CD4-positive, alpha-beta T cell treated with Interleukin-17A for 4 hours (primary cell): ENCODE measurements around the gene GNG14.
"Not testable (repeated sequence)": the region's sequence is repeated elsewhere in the genome, so short reads cannot be mapped to it uniquely, and the experiment has no call there.

Experiments used
- DNase-seq: peaks from one replicate; pipeline ENCODE4 v3.0.0-alpha.2; 2020; ENCODE audit warnings: mixed read lengths

The GNG14 gene

DNA sequence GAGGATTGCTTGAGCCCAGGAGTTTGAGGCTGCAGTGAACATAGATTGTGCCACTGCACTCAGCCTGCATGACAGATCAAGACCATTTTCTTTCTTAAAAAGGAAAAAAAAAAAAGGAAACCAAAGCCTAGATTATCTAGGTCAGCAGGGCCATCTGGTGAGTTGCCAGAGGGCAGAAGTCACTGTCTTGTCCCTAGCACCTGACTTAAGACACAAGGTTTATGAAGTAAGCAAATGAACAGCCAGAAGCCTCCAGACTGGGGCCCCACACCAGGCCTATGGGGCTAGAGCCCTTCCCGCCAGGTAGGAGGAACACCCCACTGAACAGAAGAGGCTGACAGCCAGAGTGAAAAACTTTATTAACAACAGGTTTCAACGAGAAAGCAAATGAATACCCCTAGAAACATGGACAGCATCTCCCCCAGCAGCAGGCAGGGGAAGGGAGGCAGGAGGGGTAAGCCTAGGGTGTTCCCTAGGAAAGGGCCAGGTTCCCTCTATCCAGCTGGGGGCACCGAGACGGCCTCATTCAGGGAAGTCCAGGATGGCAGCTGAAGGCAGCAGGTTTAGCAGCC lies 20.0 kb upstream of the GNG14 start:
- DNase-seq = no peak

DNA sequence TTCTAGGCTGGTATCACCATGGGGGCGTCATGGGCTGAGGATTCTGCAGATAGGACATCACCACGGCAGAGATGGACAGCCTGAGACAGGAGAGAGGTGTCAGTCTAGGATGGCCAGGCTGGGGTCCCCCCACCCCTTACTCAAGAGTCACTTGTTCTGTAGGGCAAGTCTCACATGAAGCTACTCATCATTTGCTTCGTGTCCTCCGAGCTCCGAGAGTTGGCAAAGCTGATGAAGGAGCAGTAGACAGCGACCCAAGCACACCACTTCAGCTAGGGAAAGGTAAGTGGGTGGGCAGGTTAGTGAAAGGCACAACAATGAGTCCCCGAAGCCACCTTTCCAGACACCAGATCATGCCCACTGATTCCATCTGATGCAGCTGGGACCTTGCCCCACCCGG lies 19.5 kb upstream of the GNG14 start:
- no peak for DNase-seq

DNA sequence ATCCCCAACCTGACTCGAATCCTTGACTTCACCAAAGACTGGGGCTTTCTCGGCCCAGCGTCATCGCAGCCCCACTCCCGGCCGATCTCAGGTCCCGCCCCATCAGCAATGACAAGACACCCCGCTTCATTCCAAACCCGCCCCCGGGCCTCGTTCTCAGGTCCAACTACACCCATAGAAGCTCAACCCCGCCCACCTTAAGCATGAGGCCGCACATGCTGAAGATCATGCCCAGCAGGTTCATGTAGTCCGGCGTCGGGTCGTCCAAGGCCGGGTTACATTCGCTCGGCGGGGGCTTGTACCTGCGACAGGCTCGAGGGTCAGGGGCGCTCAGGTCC lies 18.9 kb upstream of the GNG14 start:
- peak; percentile 69 for DNase-seq

DNA sequence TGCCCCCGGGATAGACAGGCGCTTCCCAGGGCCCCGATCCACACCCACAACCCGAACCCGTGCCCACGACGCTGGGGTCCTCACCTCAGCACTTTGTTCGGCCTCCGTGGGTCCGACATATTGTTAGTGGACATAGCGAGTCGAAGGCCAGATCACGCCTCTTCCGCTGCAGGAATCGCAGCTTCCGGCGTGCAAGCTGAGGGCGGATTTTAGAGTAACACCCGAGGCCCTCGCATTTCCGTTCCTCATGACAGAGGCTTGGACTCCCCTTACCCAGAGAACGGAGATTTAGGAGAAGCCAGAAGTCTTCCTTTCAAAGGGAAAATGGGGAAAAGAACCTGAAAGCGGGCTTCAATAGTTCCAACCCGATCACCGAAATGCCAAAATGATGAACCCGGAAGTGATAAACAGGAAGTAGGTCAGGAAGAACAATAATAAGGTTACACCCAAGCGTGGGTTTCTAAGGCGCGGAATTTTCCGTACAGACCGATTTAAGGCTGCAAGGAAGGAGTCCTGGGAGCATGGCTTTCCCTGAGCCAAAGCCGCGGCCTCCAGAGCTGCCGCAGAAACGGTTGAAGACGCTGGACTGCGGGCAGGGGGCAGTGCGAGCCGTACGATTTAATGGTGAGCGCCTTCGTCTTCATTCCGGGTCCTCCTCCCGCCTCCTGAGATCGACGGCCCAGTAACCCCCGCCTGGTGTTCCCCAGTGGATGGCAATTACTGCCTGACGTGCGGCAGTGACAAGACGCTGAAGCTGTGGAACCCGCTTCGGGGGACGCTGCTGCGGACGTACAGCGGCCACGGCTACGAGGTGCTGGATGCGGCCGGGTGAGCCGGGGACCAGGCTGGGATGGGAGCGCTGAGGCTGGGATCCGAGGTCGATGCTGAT lies 18.3 kb upstream of the GNG14 start:
- peak; percentile 80 for DNase-seq

DNA sequence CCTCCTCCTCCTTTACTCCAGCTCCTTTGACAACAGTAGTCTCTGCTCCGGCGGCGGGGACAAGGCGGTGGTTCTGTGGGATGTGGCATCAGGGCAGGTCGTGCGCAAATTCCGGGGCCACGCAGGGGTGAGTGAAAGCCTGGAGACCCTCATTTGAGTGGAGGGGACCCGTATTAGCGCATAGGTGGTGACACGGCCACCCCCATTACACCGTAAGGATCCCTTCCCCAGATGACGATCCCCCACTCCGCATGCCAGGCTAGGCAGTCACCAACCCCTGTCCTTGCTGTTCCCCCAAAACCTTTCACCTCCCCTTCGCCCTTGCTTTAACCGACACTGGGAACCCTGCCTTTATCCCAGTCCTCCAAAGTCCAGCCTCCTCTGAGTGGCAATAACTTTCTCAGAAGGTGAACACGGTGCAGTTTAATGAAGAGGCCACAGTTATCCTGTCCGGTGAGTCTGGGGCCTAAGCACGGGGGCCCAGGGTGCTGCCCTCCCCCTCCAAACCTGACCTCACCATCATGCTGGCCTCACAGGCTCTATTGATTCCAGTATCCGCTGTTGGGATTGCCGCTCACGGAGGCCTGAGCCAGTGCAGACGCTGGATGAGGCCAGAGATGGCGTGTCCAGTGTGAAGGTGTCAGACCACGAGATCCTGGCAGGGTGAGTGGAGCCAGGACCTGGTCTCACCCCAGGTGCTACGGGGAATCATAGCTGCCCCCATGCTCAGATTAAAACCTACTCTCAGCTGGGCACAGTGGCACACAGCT lies 17.5 kb upstream of the GNG14 start:
- DNase-seq = no peak

DNA sequence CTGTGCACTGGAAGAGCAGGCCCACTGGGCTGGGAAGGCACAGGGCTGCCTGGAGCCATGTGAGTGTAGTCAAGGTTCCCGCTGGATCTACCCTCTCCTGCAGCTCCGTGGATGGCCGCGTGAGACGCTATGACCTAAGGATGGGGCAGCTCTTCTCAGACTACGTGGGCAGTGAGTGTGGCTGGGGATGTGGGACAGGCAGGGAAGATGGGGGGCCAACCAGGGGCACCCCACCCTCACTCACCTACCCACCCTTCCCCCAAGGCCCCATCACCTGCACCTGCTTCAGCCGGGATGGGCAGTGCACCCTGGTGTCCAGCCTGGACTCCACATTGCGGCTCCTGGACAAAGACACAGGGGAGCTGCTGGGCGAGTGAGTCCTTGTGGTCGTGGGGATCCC lies 15.1 kb upstream of the GNG14 start:
- DNase-seq = no peak

DNA sequence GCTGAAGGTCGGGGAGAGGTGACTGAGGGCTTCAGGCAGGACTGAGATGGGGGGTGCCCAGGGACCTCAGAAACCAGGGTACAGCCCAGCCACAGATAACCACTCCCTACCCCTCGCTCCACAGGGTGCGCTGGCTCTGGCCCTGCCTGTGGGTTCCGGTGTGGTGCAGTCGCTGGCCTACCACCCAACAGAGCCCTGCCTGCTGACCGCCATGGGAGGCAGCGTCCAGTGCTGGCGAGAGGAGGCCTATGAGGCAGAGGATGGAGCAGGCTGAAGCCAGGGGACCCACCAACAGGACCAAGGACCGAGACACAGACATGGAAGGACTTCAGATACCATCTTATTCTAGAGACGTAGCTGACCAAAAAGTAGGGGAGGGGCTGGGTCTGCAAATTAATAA lies 12.4 kb upstream of the GNG14 start:
- no peak for DNase-seq

DNA sequence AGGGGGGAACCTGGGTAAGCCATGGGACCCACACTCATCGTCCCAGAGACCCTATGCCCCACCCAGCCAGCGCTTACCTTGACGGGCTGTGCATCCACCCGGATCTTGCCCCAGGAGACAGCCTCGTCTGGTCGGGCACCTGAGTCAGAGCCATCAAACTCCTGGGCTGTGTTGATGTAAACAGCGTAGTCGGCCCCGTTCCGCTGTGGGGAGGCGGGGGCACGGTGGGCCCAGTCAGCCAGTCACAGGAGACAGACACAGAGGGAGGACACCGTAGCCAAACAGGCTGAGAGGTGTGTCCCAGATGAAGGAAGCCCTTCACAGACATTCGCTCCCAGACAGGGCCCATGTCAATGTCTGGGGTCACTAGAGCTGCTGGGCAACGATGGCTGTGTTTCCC lies 11.9 kb upstream of the GNG14 start:
- no peak for DNase-seq

DNA sequence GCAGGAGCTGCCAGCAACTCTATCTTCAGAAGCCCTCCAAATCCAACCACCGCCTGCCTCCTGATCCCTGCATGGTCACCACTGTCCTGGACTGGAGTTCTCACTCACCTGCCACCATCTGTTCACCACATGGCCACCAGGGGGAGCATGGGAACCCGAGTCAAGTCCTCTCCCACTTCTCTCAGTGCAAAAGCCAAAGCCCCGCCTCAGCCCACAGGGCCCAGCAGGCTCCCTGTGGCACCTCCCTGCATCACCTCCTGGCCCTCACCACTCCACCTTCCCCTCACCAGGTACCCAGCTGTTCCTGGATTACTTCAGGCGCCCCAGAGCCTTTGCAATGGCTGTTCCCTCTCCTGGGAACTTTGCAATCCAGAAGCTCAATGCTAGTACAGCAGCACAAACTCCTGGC lies 11.4 kb upstream of the GNG14 start:
- DNase-seq = peak; percentile 90

DNA sequence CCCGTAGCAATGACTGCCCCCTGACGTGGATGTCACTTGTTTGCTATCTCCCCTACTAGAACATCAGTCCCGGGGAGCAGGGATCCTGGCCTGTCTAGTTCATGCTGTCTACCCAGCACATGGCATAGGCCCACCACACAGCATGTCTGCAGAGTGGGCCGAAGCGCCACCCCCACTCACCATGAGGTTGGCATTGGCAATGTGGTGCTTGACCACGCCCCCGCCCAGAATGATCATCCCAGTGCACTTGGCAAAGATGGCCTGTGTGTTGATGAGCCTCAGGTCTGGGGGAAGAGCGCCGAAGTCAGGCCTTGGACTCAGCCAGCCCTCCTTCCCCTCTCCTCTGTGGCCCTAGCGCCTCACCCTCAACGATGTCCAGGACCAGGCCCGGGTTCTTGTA lies 10.9 kb upstream of the GNG14 start:
- no peak for DNase-seq

DNA sequence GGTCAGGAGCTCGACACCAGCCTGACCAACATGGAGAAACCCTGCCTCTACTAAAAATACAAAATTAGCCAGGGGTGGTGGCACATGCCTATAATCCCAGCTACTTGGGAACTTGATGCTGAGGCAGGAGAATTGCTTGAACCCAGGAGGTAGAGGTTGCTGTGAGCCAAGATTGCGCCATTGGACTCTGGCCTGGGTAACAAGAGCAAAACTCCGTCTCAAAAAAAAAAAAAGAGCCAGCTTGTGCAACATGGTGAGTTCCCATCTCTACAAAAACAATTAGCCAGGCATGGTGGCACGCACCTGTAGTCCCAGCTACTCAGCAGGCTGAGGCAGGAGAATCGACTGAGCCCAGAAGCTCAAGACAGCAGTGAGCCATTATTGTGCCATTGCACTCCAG lies 9.8 kb upstream of the GNG14 start:
- DNase-seq = not testable (repeated sequence)

DNA sequence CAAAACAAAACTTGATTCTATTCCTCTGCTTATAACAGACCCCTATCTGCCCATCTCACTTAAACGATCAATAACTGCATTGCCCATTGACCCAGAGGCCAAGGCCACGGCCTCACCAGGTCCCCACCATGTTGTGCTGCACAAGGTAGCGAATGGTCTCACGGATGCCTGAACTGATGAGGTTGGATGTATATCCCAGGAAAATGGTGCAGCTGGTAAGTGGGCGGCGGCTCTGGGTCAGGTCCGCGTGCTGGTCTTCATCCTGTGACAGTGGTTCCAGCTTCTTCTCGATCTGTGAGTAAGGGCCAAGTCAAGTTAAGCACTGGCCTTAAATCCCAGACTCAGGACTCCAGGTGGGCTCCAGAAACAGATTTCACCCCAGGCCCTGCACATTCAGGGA lies 7.8 kb upstream of the GNG14 start:
- DNase-seq = no peak

DNA sequence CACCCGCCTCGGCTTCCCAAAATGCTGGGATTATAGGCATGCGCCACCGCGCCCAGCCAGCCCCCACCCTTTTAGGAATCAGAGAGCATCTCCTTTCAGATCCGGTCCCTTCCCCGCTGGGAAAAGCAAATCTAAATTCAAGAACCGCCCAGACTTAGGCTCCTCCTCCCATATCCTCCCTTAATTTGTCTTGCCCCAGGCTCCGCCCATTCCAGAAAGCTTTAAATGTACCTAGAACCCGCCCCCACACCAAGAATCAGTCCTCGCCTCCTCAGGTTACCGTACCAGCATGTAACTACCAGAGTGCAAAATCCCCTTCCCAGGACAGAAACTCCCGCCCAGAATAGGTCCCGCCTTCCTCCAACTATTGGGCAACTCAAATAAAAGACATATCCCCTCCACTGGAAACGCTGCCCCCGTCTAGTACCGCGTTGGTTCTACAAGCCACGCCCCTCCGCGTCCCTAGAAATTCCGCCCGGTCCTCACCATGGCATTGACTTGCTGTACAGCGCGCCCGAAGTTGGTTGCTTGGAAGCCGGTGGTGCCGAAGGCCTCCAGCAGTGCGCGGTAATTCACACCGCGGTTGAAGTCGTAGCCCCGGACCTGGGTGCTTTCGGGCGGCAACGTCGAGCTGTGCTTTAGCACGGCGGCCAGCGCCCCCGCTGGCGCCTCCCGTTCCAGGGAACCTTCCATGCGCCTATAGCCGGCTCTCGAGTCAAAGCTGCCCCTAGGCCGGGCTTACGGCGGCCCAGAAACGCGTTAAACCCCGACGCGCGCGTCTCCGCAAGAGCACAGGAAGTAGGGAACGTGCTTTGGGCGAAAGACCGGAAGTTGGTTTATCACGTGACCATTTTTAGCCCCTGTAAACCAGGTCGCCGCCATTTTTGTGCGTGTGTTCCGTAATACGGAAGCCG lies 6.5 kb upstream of the GNG14 start, which contains the start of gene DHPS:
TSS of gene DHPS (minus strand) at position 807 of the 914 bp plus-strand sequence. CDS start at position 693, 114 bp downstream.
- peak; percentile 92 for DNase-seq

DNA sequence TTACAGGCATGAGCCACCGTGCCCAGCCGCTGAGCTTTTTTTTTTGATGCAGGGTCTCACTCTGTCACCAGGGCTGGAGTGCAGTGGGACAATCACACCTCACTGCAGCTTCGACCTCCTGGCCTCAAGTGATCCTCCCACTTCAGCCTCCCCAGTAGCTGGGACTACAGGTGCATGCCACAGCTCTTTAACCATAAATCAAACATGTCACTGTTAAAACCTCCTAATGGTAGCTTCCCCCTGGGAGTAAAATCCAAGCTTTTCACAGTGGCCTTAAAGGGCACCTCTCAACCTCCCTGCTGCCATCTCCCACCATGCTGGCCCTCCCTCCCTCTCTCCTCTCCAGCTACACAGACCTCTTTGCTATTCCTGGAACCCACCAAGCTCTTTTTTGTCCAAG lies 2.0 kb upstream of the GNG14 start:
- no peak for DNase-seq

DNA sequence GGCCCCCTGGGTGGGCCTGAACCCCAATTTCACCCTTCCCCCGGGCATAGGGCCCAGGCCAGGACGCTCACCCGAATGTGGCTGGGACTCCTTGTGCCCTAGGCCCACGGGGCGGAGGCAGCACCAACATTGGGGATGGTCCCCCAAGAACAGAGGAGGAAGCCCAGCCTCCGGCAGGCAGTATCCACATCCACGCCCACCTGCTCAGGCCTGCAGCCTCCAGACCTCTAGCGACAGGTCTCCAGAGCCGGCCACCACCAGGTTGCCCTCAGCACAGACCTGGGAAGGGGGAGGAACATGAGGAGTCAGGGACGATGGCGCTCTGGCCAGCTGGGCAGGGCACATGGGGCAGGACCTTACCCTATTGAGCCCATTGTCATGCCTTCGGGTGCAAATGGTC lies 1.2 kb downstream of the GNG14 start:
- DNase-seq = no peak

DNA sequence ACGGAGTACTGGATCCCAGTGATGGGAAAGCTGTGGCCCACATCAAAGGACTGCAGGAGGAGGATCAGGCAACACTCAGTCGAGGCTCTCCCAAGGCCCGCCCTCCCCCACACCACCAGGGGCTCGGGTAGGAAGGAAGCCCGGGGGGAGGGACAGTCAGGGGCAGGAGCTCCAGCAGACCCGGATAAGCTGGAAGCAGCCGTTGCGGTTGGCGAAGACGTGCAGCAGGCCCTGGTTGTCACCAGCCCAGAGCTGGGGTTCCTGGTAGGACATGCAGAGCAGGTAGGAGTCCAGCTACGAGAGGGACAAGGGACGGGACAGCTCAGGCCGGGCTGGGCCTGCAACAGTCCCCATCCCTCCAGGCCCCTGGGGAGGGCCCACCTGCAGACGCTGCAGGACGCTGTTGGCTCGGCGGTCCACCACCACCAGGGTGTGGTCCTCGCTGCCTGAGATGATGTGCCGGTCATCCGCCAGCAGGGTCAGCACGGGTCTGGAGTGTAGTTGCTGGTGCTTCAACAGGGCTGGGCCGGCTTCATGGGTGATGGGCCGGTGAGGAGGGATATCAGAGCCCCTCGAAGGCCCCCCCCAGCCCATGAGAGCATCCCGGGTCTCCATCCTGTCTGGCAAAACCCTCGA lies 1.9 kb downstream of the GNG14 start:
- no peak for DNase-seq

DNA sequence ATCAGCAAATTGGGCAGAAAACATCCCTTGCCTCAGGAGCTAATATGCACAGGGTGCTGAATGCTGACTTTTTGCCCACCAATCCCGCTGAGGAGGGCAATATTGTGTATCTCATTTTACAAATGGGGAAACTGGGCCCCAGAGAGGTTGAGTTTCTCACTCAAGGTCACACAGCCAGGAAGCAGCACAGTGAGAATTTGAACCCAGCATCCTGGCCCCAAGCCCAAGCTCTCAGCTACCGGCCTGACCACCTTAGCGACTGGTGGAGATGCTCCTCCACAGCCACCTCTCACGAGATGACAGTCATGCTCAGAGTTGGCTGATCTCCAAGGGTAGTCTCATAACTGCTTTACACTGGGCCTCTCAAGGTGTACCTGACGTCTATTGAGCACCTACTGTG lies 5.2 kb downstream of the GNG14 start:
- no peak for DNase-seq

DNA sequence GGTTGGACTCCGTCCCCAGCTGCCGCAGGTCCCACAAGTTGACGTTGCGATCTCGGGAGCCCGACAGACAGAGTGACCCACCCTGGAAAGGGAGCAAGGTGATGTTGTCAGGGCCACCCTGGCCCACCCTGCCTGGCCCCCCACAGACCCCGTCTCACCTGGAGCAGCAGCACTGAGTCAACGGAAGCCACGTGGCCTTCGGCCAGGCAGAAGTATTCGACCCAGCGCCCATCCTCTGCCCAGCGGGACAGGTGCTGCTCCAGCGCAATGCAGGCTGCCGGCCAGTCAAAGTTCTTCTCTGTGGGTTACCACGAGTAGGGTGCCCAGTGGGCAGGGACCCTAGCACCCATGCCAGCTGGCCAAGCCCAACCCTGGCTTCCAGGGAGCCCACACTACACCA lies 6.8 kb downstream of the GNG14 start:
- no peak for DNase-seq

DNA sequence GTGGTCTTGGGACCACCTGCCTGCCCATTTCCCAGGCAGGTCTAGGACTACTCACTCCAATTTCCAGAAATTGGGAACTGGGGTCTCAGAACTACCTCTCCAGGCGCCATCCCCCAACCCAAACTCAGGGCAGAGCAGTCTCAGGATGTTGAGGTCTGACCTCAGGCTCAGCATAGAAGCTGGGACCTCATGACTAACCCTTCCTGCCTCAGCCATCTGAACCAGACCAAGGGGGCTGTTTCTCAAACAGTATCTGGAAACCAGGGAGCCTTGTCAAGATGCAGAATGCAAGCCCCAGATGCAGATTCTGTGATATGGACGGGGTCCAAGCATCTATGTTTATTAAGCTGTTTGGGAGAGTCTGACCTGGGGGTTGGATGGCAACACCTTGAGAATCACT lies 7.3 kb downstream of the GNG14 start:
- no peak for DNase-seq

DNA sequence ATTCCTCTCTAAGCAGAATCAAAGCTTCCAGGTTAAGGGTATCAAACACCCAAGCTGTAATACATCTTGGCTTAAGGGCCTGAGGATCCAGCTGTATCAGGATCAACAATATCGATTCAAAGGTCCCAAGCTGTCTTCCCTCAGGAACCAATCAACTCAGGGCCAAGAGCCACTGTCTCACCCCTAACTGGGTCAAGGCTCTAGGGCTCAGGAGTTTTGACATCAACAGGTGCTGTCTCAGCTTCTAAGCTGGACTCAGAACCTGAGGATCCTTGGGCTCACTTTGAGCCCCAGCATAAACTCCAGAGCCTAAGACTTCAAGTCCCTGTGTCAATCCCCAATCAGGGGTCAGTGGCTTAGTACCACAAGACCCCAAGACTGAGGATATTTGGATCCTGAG lies 7.7 kb downstream of the GNG14 start:
- DNase-seq = no peak

DNA sequence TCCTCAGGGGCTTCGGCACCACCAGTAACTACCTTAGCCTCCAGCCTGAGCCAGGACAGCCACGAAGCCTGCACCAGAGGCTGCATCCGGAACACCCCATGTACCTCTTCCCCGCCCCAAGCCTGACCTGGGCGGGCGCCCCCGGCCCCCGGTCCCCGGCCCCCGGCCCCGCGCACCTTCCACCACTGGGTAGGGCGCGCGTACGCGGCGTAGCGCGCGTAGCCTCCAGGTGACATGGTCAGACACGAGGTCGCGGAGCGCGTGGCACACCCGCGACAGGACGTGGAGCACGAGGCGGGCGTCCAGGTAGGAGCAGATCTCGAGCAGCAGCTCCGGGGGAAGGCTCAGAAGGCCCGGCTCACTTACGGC lies 8.2 kb downstream of the GNG14 start:
- DNase-seq = peak; percentile 13
